ENCODE results near the gene BEND5.

The BEND5 gene

DNA sequence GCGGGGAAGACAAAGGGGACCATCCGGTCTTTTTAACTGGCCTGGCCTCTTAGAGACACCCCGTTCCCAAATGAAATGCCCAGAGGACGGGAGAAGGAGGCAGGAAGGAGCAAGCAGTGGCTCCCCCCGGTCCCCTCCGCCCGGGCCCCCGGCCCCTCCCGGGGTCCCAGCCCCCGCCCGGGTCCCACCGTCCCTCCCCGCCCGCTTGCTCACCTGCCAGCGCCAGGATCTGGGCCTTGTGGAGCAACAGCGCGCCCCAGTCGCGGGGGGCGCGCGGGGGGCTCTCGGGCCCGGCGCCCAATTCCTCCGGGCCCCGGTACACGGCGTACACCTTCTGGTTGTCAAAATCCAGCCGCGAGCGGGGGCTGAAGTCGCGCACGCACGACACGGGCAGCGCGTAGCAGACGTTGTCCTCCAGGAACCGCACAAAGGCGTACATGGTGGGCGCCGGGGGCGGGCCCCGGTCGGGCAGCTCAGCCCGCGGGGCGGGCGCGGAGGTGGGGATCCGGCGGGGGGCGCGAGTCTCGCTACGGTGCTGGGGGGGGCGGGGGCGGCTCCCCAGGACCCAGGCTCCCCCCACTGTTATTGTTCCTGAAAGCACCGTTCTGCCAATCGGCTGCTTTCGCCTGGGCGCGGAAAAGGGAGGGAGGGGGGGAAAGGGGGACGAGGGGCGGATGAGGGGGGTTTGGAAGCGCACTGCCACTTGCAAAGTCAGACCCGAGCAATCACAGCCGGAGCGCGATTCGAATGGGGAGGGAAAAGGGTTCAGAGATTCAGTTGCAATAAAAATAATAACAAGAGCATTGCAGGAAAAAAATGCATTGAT is at the start of gene BEND5:
BEND5 (minus strand) TSS at position 499 of the 826 bp plus-strand sequence; CDS start at position 439, 60 bp downstream.
- TF ChIP-seq ZFX (IDR thresholded peaks at IDR 0.05), result no peak
- TF ChIP-seq, protein P1, sequence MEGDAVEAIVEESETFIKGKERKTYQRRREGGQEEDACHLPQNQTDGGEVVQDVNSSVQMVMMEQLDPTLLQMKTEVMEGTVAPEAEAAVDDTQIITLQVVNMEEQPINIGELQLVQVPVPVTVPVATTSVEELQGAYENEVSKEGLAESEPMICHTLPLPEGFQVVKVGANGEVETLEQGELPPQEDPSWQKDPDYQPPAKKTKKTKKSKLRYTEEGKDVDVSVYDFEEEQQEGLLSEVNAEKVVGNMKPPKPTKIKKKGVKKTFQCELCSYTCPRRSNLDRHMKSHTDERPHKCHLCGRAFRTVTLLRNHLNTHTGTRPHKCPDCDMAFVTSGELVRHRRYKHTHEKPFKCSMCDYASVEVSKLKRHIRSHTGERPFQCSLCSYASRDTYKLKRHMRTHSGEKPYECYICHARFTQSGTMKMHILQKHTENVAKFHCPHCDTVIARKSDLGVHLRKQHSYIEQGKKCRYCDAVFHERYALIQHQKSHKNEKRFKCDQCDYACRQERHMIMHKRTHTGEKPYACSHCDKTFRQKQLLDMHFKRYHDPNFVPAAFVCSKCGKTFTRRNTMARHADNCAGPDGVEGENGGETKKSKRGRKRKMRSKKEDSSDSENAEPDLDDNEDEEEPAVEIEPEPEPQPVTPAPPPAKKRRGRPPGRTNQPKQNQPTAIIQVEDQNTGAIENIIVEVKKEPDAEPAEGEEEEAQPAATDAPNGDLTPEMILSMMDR (conservative IDR thresholded peaks at IDR 0.05), result no peak
- H3K27ac ChIP-seq, result peak within 1 kb of the TSS; percentile 3; the same call in 1 of the 2 replicates

DNA sequence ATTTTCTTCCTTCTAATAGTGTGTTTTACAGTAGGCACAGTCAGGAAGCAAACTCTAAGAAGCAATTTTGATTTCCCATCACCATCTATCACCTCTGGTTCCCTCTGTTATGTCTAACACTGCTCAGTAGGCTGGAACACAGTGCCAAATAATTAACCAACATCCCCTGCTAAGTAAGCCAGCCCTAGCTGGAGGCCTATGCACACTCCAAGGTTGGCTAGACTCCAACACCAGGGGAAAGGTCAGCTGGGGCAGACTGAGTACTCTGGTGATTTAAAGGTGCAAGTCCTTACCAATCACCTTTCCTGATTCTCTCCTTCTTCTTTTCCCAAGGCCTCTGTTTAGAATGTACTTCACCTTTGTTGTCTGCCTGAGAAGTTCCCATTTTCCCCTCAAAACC is 46.5 kb upstream of the BEND5 start:
- TF ChIP-seq, protein P1 (conservative IDR thresholded peaks at IDR 0.05), result no peak
- no peak for TF ChIP-seq ZFX (IDR thresholded peaks at IDR 0.05)

GRCh38 chr1:48820491-48820890 is 43.8 kb upstream of the BEND5 start:
- no peak for TF ChIP-seq ZFX (IDR thresholded peaks at IDR 0.05)
- TF ChIP-seq, protein P1 (conservative IDR thresholded peaks at IDR 0.05), result no peak
- H3K27ac ChIP-seq, result no peak overlapping the region

More for the DNA sequence above, 46.5 kb upstream of the BEND5 start:
- no peak overlapping the region for H3K27ac ChIP-seq

DNA sequence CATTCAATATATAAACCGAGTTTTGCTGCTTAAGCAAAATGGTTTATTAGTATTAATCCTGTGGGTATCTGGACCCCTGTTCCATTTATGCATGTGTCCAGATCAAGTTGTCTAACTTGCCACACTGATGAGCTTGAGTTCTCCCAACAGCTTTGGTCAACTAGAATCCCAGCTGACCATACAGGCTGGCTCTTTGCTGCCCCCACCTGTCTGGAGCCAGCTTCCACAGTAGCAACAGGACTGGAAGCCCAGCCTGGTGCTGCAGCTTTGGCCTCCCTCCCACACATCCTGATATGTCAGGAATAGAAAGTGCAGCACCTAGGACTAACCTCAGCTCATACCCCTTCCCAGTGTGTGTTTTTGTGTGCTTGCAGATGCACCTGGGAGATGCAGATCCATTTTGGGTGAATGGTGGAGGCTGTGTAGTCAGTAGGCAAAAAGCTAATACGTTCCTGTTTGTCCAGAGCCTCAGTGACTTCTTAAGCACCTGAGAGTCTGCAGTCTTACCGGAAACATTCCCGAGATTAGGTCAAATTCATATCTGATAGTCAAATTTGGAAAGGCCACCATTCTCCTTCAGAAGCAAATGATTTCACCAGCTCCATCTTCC is 40.9 kb upstream of the BEND5 start:
- no peak overlapping the region for H3K27ac ChIP-seq
- no peak for TF ChIP-seq ZFX (IDR thresholded peaks at IDR 0.05)
- TF ChIP-seq, protein P1 (conservative IDR thresholded peaks at IDR 0.05), result peak; percentile 93

DNA sequence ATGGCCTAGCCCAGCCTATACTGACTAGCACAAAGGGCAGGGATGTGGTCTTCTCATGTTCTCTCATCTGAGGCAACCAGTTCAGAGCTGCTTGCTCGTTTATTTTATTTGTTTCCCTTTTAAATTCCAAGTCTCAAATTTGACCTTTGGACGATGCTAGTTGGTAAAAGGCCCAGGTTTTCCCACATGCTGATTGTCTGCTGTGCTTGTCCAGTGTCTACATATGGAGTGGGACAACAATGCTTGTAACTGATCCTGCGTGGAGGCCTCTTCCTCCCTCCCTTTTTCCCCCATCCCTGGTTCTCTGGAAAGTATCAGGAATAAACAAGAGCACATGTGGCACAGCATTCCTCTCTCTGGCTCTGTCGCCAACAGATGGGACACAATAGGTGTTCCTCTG is 34.0 kb upstream of the BEND5 start:
- TF ChIP-seq, protein P1 (conservative IDR thresholded peaks at IDR 0.05), result no peak
- TF ChIP-seq ZFX (IDR thresholded peaks at IDR 0.05), result no peak
- H3K27ac ChIP-seq, result no peak overlapping the region

GRCh38 chr1:48808496-48808895 is 31.8 kb upstream of the BEND5 start:
- TF ChIP-seq, protein P1 (conservative IDR thresholded peaks at IDR 0.05), result no peak
- TF ChIP-seq ZFX (IDR thresholded peaks at IDR 0.05), result no peak
- H3K27ac ChIP-seq, result no peak overlapping the region

Measured in C4-2B (cell line).